Mesothelial cell of epicardium (in vitro differentiated cells): ENCODE measurements around the gene ANXA2. TPM values are rescaled to one million over a fixed set of nuclear protein-coding genes. Genes with fewer than 3 reads are reported as not detected.

ENCODE experiments used
- DNase-seq, 2 experiments: peaks; one replicate each; pipeline ENCODE4 v3.0.0; 2021; ENCODE audit warnings: low spot score in 2 of 2; ENCODE audit not compliant: unreplicated experiment in 2 of 2
- H3K27ac Mint-ChIP-seq: 2 replicates; pipeline ENCODE4 v1.8.0; 2021; ENCODE audit warnings: mixed read lengths
- H3K27me3 Mint-ChIP-seq: 2 replicates; pipeline ENCODE4 v1.8.0; 2021; ENCODE audit warnings: low read depth, mixed read lengths
- H3K36me3 Mint-ChIP-seq: 2 replicates; pipeline ENCODE4 v1.8.0; 2021; ENCODE audit warnings: mixed read lengths
- H3K4me1 Mint-ChIP-seq: 2 replicates; pipeline ENCODE4 v1.8.0; 2021; ENCODE audit warnings: mixed read lengths
- H3K4me3 Mint-ChIP-seq: 2 replicates; pipeline ENCODE4 v1.8.0; 2021; ENCODE audit warnings: mild to moderate bottlenecking, moderate library complexity, mixed read lengths
- H3K9me3 Mint-ChIP-seq: 2 replicates; pipeline ENCODE4 v1.8.0; 2021; ENCODE audit warnings: mixed read lengths
- CTCF ChIP-seq: fragments of 200-600 bp; sonication (generic); IDR thresholded peaks from one replicate; pipeline ENCODE4 v1.5.0; 2021; ENCODE audit warnings: antibody characterized with exemption; ENCODE audit not compliant: unreplicated experiment
- total RNA-seq: library from RNA; stranded (reverse); gene quantifications from 3 replicates; pipeline ENCODE4 v1.2.1, GENCODE V29; 2021

Gene ANXA2
- total RNA-seq, 1 donor from 2014 or later: 1,040 TPM

- no peaks in the 10 kb centered on the region for H3K9me3 Mint-ChIP-seq
- H3K36me3 Mint-ChIP-seq: peaks cover 47% of the 10 kb centered on the region
- H3K4me3 Mint-ChIP-seq: peak overlapping the region; percentile 2
- no peaks in the 10 kb centered on the region for H3K27me3 Mint-ChIP-seq
- no peak for TF ChIP-seq CTCF
- H3K4me1 Mint-ChIP-seq: peaks cover 67% of the 10 kb centered on the region
- H3K27ac Mint-ChIP-seq: peak overlapping the region; percentile 98
- no peak for DNase-seq
Observed at GRCh38 chr15:60371175-60372051, 26.4 kb downstream of the ANXA2 start.

GRCh38 chr15:60370869-60371136, 27.0 kb downstream of the ANXA2 start:
- H3K4me1 Mint-ChIP-seq: peaks cover 61% of the 10 kb centered on the region
- TF ChIP-seq CTCF: no peak
- no peak for DNase-seq
- H3K27ac Mint-ChIP-seq: peak overlapping the region; percentile 98
- H3K27me3 Mint-ChIP-seq: no peaks in the 10 kb centered on the region
- H3K36me3 Mint-ChIP-seq: peaks cover 45% of the 10 kb centered on the region
- H3K4me3 Mint-ChIP-seq: no peak overlapping the region
- H3K9me3 Mint-ChIP-seq: no peaks in the 10 kb centered on the region

- TF ChIP-seq CTCF: no peak
- no peaks in the 10 kb centered on the region for H3K27me3 Mint-ChIP-seq
- DNase-seq: no peak
- H3K36me3 Mint-ChIP-seq: peaks cover 45% of the 10 kb centered on the region
- H3K27ac Mint-ChIP-seq: peak overlapping the region; percentile 98
- H3K4me1 Mint-ChIP-seq: peaks cover 57% of the 10 kb centered on the region
- H3K4me3 Mint-ChIP-seq: no peak overlapping the region
- peaks cover 2% of the 10 kb centered on the region for H3K9me3 Mint-ChIP-seq
Observed at GRCh38 chr15:60370105-60370868, 27.5 kb downstream of the ANXA2 start.

GRCh38 chr15:60369696-60370095, 28.1 kb downstream of the ANXA2 start:
- H3K4me3 Mint-ChIP-seq: no peak overlapping the region
- TF ChIP-seq CTCF: no peak
- no peaks in the 10 kb centered on the region for H3K27me3 Mint-ChIP-seq
- H3K36me3 Mint-ChIP-seq: peaks cover 47% of the 10 kb centered on the region
- H3K4me1 Mint-ChIP-seq: peaks cover 52% of the 10 kb centered on the region
- H3K9me3 Mint-ChIP-seq: peaks cover 3% of the 10 kb centered on the region
- DNase-seq: no peak
- H3K27ac Mint-ChIP-seq: peak overlapping the region; percentile 98

GRCh38 chr15:60364612-60364924, 33.2 kb downstream of the ANXA2 start:
- Mint-ChIP-seq H3K27me3 (no peaks in the 10 kb centered on the region), H3K9me3 (peaks cover 3% of the 10 kb centered on the region), H3K27ac (peak overlapping the region; percentile 66), H3K4me3 (no peak overlapping the region), H3K4me1 (peaks cover 58% of the 10 kb centered on the region), H3K36me3 (peaks cover 59% of the 10 kb centered on the region)
- no peak for DNase-seq
- TF ChIP-seq CTCF: no peak
